Measurements from ENCODE around the gene ARFGEF3. TPM values are rescaled to one million over a fixed set of nuclear protein-coding genes. Genes with fewer than 3 reads are reported as not detected.
A peak's percentile ranks its signal among the peaks of the same experiment; 100 is the strongest.
"Not testable (repeated sequence)": the region's sequence is repeated elsewhere in the genome, so short reads cannot be mapped to it uniquely, and the experiment has no call there.

Gene ARFGEF3
- polyA plus RNA-seq, 1 donor from 2014 or later = not detected

- no peak overlapping the region for H3K4me3 Mint-ChIP-seq
- H3K27ac Mint-ChIP-seq = no peak overlapping the region
- H3K4me1 Mint-ChIP-seq = no peaks in the 10 kb centered on the region
- peaks cover 13% of the 10 kb centered on the region for H3K27me3 Mint-ChIP-seq
- no peaks in the 10 kb centered on the region for H3K36me3 Mint-ChIP-seq
- H3K9me3 Mint-ChIP-seq = no peaks in the 10 kb centered on the region
Observed at GRCh38 chr6:138188278-138188941, 26.7 kb downstream of the ARFGEF3 start.

DNA sequence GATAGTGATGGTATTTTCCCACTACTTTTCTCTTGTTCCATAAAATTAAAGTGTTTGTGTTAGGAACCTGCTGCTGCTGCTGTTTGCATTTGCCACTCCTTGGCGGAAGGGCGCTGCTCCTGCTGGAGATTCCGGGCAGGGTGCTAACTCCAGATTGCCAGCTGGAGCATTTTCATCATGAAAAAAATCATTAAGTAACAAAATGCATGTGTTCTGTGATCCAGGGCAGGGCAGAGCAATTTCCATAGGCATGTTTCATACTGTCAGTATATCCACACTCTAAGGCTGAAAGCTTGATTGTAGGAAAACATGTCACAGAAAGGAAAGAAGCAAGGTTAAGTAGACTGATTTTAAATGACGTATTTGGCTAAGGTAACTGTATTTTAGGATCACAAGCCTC, 32.5 kb downstream of the ARFGEF3 start:
- Mint-ChIP-seq H3K27ac (no peak overlapping the region), H3K36me3 (peaks cover 2% of the 10 kb centered on the region), H3K4me1 (no peaks in the 10 kb centered on the region), H3K27me3 (peaks cover 3% of the 10 kb centered on the region), H3K4me3 (peak overlapping the region in 1 of 4 donors; percentile 3), H3K9me3 (no peaks in the 10 kb centered on the region)

DNA sequence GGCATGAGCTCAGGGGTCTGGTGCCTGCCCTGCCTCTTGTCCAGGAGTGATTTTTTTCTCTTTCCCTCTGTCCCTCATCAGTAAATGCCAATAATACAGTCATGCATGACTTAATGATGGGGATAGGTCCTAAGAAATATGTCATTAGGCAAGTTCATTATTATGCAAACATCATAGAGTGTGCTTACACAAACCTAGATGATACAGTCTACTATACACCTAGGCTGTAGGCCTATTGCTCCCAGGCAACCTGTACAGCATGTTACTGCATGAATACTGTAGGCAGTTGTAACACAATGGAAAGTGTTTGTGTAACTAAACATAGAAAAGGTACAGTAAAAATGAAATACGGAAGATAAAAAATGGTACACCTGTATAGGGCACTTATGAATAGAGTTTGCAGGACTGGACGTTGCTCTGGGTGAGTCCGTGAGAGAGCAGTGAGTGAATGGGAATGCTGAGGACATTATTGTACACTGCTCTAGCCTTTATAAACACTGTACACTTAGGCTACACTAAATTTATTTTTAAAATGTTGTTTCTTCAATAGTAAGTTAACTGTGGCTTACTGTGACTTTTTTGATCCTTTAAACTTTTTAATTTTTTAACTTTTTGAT, 34.5 kb downstream of the ARFGEF3 start:
- no peak overlapping the region for H3K4me3 Mint-ChIP-seq
- H3K36me3 Mint-ChIP-seq = peaks cover 3% of the 10 kb centered on the region
- peaks cover 0 to 2% (median 2%) of the 10 kb centered on the region in 3 donors for H3K9me3 Mint-ChIP-seq
- peaks cover 7% of the 10 kb centered on the region for H3K27me3 Mint-ChIP-seq
- H3K4me1 Mint-ChIP-seq = no peaks in the 10 kb centered on the region
- H3K27ac Mint-ChIP-seq = no peak overlapping the region

DNA sequence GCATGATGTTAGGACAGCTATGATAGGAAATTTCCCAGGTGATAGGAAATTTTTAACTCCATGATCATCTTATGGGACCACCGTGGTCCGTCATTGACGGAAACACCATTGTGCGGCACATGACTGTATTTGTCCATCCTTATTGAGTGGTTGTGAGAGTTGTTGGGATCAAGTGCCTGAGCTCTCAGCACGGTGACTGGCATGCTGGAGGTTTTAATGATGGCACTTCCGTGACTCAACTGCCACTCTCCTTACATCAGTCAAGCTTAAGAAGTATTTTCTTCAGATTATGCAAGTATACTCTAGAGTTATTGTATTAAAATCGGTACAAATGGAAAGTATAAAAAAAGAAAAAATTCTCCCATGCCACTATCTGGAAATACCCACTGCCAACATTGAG, 35.8 kb downstream of the ARFGEF3 start:
- H3K36me3 Mint-ChIP-seq = peaks cover 3% of the 10 kb centered on the region
- peaks cover 0 to 4% (median 4%) of the 10 kb centered on the region in 3 donors for H3K9me3 Mint-ChIP-seq
- H3K27ac Mint-ChIP-seq = no peak overlapping the region
- no peak overlapping the region for H3K4me3 Mint-ChIP-seq
- H3K27me3 Mint-ChIP-seq = peaks cover 8% of the 10 kb centered on the region
- H3K4me1 Mint-ChIP-seq = no peaks in the 10 kb centered on the region

DNA sequence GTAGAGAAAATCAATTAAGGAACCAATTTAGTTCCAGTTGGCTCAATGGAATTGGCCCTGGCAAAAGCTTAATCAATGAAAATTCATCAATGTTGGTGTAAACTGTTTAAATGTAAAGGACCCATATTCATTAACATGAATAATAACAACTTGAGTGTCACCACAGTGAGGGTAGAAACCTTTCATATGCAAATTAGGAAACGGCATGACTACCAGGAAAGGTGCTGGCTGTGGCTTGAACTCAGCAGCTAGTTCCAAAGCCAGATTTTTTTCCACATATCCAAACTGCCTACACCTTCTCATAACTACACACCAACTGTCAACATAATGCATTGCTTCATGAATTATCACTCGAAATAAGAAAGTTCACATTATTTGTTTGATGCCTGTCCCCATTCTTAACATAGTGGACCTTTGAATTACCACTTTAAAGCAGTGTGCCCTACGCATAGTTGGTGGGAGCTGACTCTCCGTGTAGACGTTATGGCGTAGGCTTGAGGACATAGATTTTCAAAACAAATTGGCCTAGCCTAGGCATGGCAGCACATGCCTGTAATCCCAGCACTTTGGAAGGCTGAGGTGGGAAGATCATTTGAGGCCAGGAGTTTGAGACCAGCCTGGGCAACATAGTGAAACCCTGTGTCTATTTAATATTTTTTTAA, 36.8 kb downstream of the ARFGEF3 start:
- peaks cover 3% of the 10 kb centered on the region for H3K36me3 Mint-ChIP-seq
- H3K27ac Mint-ChIP-seq = no peak overlapping the region
- no peak overlapping the region for H3K4me3 Mint-ChIP-seq
- H3K9me3 Mint-ChIP-seq = peaks cover 0 to 6% (median 4%) of the 10 kb centered on the region in 3 donors
- H3K27me3 Mint-ChIP-seq = peaks cover 8% of the 10 kb centered on the region
- no peaks in the 10 kb centered on the region for H3K4me1 Mint-ChIP-seq

- peaks cover 0 to 6% (median 4%) of the 10 kb centered on the region in 3 donors for H3K9me3 Mint-ChIP-seq
- H3K27ac Mint-ChIP-seq = no peak overlapping the region
- peaks cover 3% of the 10 kb centered on the region for H3K36me3 Mint-ChIP-seq
- peaks cover 14% of the 10 kb centered on the region for H3K27me3 Mint-ChIP-seq
- no peaks in the 10 kb centered on the region for H3K4me1 Mint-ChIP-seq
- H3K4me3 Mint-ChIP-seq = no peak overlapping the region
Observed at GRCh38 chr6:138201836-138202235, 40.1 kb downstream of the ARFGEF3 start.

GRCh38 chr6:138203315-138203714, 41.6 kb downstream of the ARFGEF3 start:
- Mint-ChIP-seq H3K4me3 (no peak overlapping the region), H3K27ac (no peak overlapping the region), H3K9me3 (peaks cover 0 to 6% (median 4%) of the 10 kb centered on the region in 3 donors), H3K36me3 (peaks cover 3% of the 10 kb centered on the region), H3K27me3 (peaks cover 14% of the 10 kb centered on the region), H3K4me1 (no peaks in the 10 kb centered on the region)

- Mint-ChIP-seq H3K36me3 (peaks cover 2% of the 10 kb centered on the region), H3K4me3 (no peak overlapping the region), H3K27ac (no peak overlapping the region), H3K27me3 (peaks cover 16% of the 10 kb centered on the region), H3K9me3 (peaks cover 0 to 6% (median 4%) of the 10 kb centered on the region in 3 donors), H3K4me1 (no peaks in the 10 kb centered on the region)
Observed at GRCh38 chr6:138204303-138204702, 42.6 kb downstream of the ARFGEF3 start.

- H3K27me3 Mint-ChIP-seq = peaks cover 16% of the 10 kb centered on the region
- H3K4me1 Mint-ChIP-seq = no peaks in the 10 kb centered on the region
- H3K36me3 Mint-ChIP-seq = peaks cover 2% of the 10 kb centered on the region
- H3K4me3 Mint-ChIP-seq = no peak overlapping the region
- no peak overlapping the region for H3K27ac Mint-ChIP-seq
- H3K9me3 Mint-ChIP-seq = peaks cover 0 to 6% (median 4%) of the 10 kb centered on the region in 3 donors
Observed at GRCh38 chr6:138204792-138205384, 43.1 kb downstream of the ARFGEF3 start.

GRCh38 chr6:138205437-138206094, 43.8 kb downstream of the ARFGEF3 start:
- no peaks in the 10 kb centered on the region for H3K36me3 Mint-ChIP-seq
- no peak overlapping the region for H3K27ac Mint-ChIP-seq
- no peaks in the 10 kb centered on the region for H3K4me1 Mint-ChIP-seq
- H3K9me3 Mint-ChIP-seq = peaks cover 0 to 6% (median 4%) of the 10 kb centered on the region in 3 donors
- peaks cover 15% of the 10 kb centered on the region for H3K27me3 Mint-ChIP-seq
- H3K4me3 Mint-ChIP-seq = no peak overlapping the region

- Mint-ChIP-seq H3K9me3 (peaks cover 0 to 1% (median 0%) of the 10 kb centered on the region in 3 donors), H3K27ac (peak overlapping the region in 1 of 3 donors; percentile 5), H3K36me3 (no peaks in the 10 kb centered on the region), H3K27me3 (peaks cover 13% of the 10 kb centered on the region), H3K4me1 (no peaks in the 10 kb centered on the region), H3K4me3 (no peak overlapping the region)
Observed at GRCh38 chr6:138206862-138207261, 45.1 kb downstream of the ARFGEF3 start.

- Mint-ChIP-seq H3K9me3 (no peaks in the 10 kb centered on the region), H3K27ac (no peak overlapping the region), H3K4me1 (no peaks in the 10 kb centered on the region), H3K4me3 (no peak overlapping the region), H3K27me3 (peaks cover 14% of the 10 kb centered on the region), H3K36me3 (no peaks in the 10 kb centered on the region)
Observed at GRCh38 chr6:138211048-138211581, 49.4 kb downstream of the ARFGEF3 start.

DNA sequence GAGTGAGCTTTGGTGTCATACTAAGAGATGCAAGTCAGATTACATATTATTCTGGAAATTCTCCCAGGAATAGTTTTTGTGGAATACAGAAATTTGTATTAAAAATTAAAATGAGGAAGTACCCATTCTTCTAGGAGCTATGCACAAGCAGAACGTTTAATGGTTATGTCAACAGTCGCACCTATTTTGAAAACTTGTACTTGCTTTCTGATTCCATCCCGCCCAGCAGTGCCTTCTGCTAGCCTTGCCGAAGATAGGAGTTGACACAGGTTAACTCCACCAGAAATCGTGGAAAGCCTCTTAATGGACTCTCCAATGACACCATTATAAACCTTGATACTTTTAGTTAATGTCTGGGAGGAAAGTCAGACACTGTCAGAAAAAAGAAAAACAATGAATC, 49.9 kb downstream of the ARFGEF3 start:
- Mint-ChIP-seq H3K4me3 (no peak overlapping the region), H3K27ac (no peak overlapping the region), H3K4me1 (no peaks in the 10 kb centered on the region), H3K9me3 (no peaks in the 10 kb centered on the region), H3K27me3 (peaks cover 10% of the 10 kb centered on the region), H3K36me3 (no peaks in the 10 kb centered on the region)

GRCh38 chr6:138212530-138212929, 50.8 kb downstream of the ARFGEF3 start:
- not testable (repeated sequence) for H3K4me3 Mint-ChIP-seq, H3K4me1 Mint-ChIP-seq, H3K27ac Mint-ChIP-seq, H3K9me3 Mint-ChIP-seq, H3K36me3 Mint-ChIP-seq
- H3K27me3 Mint-ChIP-seq = peaks cover 10% of the 10 kb centered on the region

Data from IgD-negative memory B cell (primary cell).